Stomach smooth muscle (tissue), 2 donors: ENCODE data around the gene TCFL5.

Experiments used
- H3K27ac ChIP-seq: one replicate; pipeline ENCODE4 v1.7.0; 2013; ENCODE audit warnings: mild to moderate bottlenecking, low read length, inconsistent platforms
- H3K27me3 ChIP-seq, 2 donors: one replicate each; pipeline ENCODE4 v1.7.0; 2013; ENCODE audit warnings: low read length in 2 of 2; ENCODE audit not compliant: insufficient read depth in 2 of 2, control insufficient read depth in 1 of 2
- H3K36me3 ChIP-seq, 2 donors: one replicate each; pipeline ENCODE4 v1.7.0; 2013; ENCODE audit warnings: low read length in 2 of 2; ENCODE audit not compliant: control insufficient read depth in 2 of 2, insufficient read depth in 2 of 2
- H3K4me1 ChIP-seq: one replicate; pipeline ENCODE4 v1.7.0; 2013; ENCODE audit warnings: low read length; ENCODE audit not compliant: control insufficient read depth, insufficient read depth
- H3K4me3 ChIP-seq, 2 donors: one replicate each; pipeline ENCODE4 v1.7.0; 2013; ENCODE audit warnings: low read length in 2 of 2
- H3K9ac ChIP-seq, 2 donors: one replicate each; pipeline ENCODE4 v1.7.0; 2013; ENCODE audit warnings: low read length in 2 of 2, mild to moderate bottlenecking in 1 of 2
- H3K9me3 ChIP-seq, 2 donors: one replicate each; pipeline ENCODE4 v1.7.0; 2013; ENCODE audit warnings: low read length in 2 of 2; ENCODE audit not compliant: control insufficient read depth in 2 of 2
- donor health status: healthy.
- donor health status: Pancreatic carcinoma.

TCFL5 gene

GRCh38 chr20:62796699-62797491 lies 64.7 kb downstream of the TCFL5 start:
- Histone ChIP-seq H3K27ac (peak overlapping the region; percentile 46), H3K9me3 (no peaks in the 10 kb centered on the region), H3K4me1 (peaks cover 37% of the 10 kb centered on the region), H3K36me3 (peaks cover 14 to 18% of the 10 kb centered on the region in 2 donors), H3K27me3 (no peaks in the 10 kb centered on the region), H3K4me3 (peak overlapping the region; percentile 22 to 80), H3K9ac (peak overlapping the region; percentile 64)

- H3K4me3 ChIP-seq = peak overlapping the region; percentile 73 to 80
- H3K9me3 ChIP-seq = no peaks in the 10 kb centered on the region
- peak overlapping the region; percentile 89 for H3K27ac ChIP-seq
- peaks cover 10 to 12% of the 10 kb centered on the region in 2 donors for H3K36me3 ChIP-seq
- H3K9ac ChIP-seq = peak overlapping the region; percentile 66 to 71
- H3K4me1 ChIP-seq = peaks cover 43% of the 10 kb centered on the region
- no peaks in the 10 kb centered on the region for H3K27me3 ChIP-seq
These were observed 66.4 kb downstream of the TCFL5 start for GRCh38 chr20:62795023-62795761.

GRCh38 chr20:62794007-62794724 lies 67.5 kb downstream of the TCFL5 start:
- H3K9me3 ChIP-seq = no peaks in the 10 kb centered on the region
- H3K27me3 ChIP-seq = no peaks in the 10 kb centered on the region
- H3K9ac ChIP-seq = peak overlapping the region; percentile 71 to 74
- peaks cover 43% of the 10 kb centered on the region for H3K4me1 ChIP-seq
- peaks cover 6% of the 10 kb centered on the region in 2 donors for H3K36me3 ChIP-seq
- peak overlapping the region; percentile 95 for H3K27ac ChIP-seq
- peak overlapping the region; percentile 73 to 80 for H3K4me3 ChIP-seq

- no peaks in the 10 kb centered on the region for H3K9me3 ChIP-seq
- H3K27ac ChIP-seq = peak overlapping the region; percentile 95
- peaks cover 40% of the 10 kb centered on the region for H3K4me1 ChIP-seq
- H3K4me3 ChIP-seq = peak overlapping the region; percentile 9 to 72
- H3K9ac ChIP-seq = peak overlapping the region; percentile 37 to 74
- peaks cover under 1 to 2% of the 10 kb centered on the region in 2 donors for H3K36me3 ChIP-seq
- H3K27me3 ChIP-seq = no peaks in the 10 kb centered on the region
These were observed 67.9 kb downstream of the TCFL5 start for GRCh38 chr20:62793757-62794006.

- Histone ChIP-seq H3K4me3 (peak overlapping the region in 1 of 2 donors; percentile 72), H3K27ac (peak overlapping the region; percentile 95), H3K9me3 (no peaks in the 10 kb centered on the region), H3K4me1 (peaks cover 40% of the 10 kb centered on the region), H3K36me3 (peaks cover 0 to 2% of the 10 kb centered on the region in 2 donors), H3K27me3 (no peaks in the 10 kb centered on the region), H3K9ac (peak overlapping the region; percentile 37 to 74)
These were observed 68.5 kb downstream of the TCFL5 start for GRCh38 chr20:62792940-62793756.

GRCh38 chr20:62792182-62792939 lies 69.3 kb downstream of the TCFL5 start:
- Histone ChIP-seq H3K4me3 (no peak overlapping the region), H3K9ac (no peak overlapping the region), H3K27ac (no peak overlapping the region), H3K27me3 (no peaks in the 10 kb centered on the region), H3K4me1 (peaks cover 32% of the 10 kb centered on the region), H3K36me3 (no peaks in the 10 kb centered on the region), H3K9me3 (no peaks in the 10 kb centered on the region)

- no peaks in the 10 kb centered on the region for H3K9me3 ChIP-seq
- H3K36me3 ChIP-seq = no peaks in the 10 kb centered on the region
- H3K4me3 ChIP-seq = peak overlapping the region in 1 of 2 donors; percentile 35
- H3K4me1 ChIP-seq = peaks cover 26% of the 10 kb centered on the region
- no peak overlapping the region for H3K9ac ChIP-seq
- no peak overlapping the region for H3K27ac ChIP-seq
- no peaks in the 10 kb centered on the region for H3K27me3 ChIP-seq
These were observed 70.1 kb downstream of the TCFL5 start for GRCh38 chr20:62791301-62792181.
